Suprapubic skin (tissue), 2 donors: ENCODE data around the gene RAB41.

ENCODE experiments used
- EP300 ChIP-seq: sonication (generic); formaldehyde crosslinking; IDR thresholded peaks from one replicate; pipeline ENCODE4 v1.6.1; 2017; ENCODE audit warnings: antibody characterized with exemption
- POLR2A ChIP-seq, 2 donors: fragments of 450-650 bp; IDR thresholded peaks; one replicate each; pipeline ENCODE4 v1.6.1; 2017; ENCODE audit warnings: antibody characterized with exemption in 2 of 2, mild to moderate bottlenecking in 2 of 2, moderate library complexity in 2 of 2

- TF ChIP-seq EP300 (no peak), POLR2A (IDR thresholded peaks at IDR 0.05) (no peak)
Measured at GRCh38 chrX:70292788-70293187, 10.8 kb downstream of the RAB41 start.
